Measurements from ENCODE around the gene NINL.
A peak's percentile ranks its signal among the peaks of the same experiment; 100 is the strongest.

NINL gene

GRCh38 chr20:25407311-25408169 lies 177.8 kb downstream of the NINL start, which contains the start of gene GINS1:
GINS1 (plus strand) TSS chr20:25407673; CDS start chr20:25407821, 148 bp downstream.
- peak; percentile 91 for TF ChIP-seq POLR2AphosphoS5 (IDR thresholded peaks at IDR 0.05; ENCODE audit: low read depth, low read length)
- TF ChIP-seq FOXP2 (optimal IDR thresholded peaks at IDR 0.05; ENCODE audit: borderline replicate concordance, extremely low read depth, extremely low read length, insufficient read depth), result peak; percentile 49
- TF ChIP-seq TAF1 (IDR thresholded peaks at IDR 0.05; ENCODE audit: borderline replicate concordance, insufficient read depth, low read length), result peak; percentile 83
- peak; percentile 53; the same call in 1 of the 2 replicates for TF ChIP-seq SIN3A (IDR thresholded peaks at IDR 0.05; ENCODE audit: borderline replicate concordance, insufficient read depth, low read length)
- 0 out of 4 replicates have a peak, but pooled peaks of 1 of the 2 experiments have one; percentile 36 for TF ChIP-seq REST (IDR thresholded peaks at IDR 0.05; ENCODE audit: insufficient read depth in 1 of 2, low read depth in 2 of 2, low read length in 2 of 2)
